Esophagus muscularis mucosa (tissue), 4 donors: ENCODE measurements around the gene GATA1.

Source experiments
- EP300 ChIP-seq: sonication (generic); formaldehyde crosslinking; IDR thresholded peaks from one replicate; pipeline ENCODE4 v1.6.1; 2017; ENCODE audit warnings: antibody characterized with exemption
- POLR2A ChIP-seq: fragments of 450-650 bp; IDR thresholded peaks from one replicate; pipeline ENCODE4 v1.6.1; 2017; ENCODE audit warnings: antibody characterized with exemption, moderate library complexity, mild to moderate bottlenecking, low read depth
- POLR2AphosphoS5 ChIP-seq, 2 donors: sonication (generic); formaldehyde crosslinking; IDR thresholded peaks; one replicate each; pipeline ENCODE4 v1.6.1; 2017; ENCODE audit warnings: antibody characterized with exemption in 2 of 2
- TF ChIP-seq, protein P1 (sequence below), 3 experiments: fragments of 200-600 bp in 2 of 3; fragments of 450-650 bp in 1 of 3; sonication (generic) in 2 of 3; IDR thresholded peaks; one replicate each; pipeline ENCODE4 v1.5.1; 2017 to 2019; ENCODE audit warnings: antibody characterized with exemption in 3 of 3, mild to moderate bottlenecking in 2 of 3, moderate library complexity in 1 of 3

DNA sequence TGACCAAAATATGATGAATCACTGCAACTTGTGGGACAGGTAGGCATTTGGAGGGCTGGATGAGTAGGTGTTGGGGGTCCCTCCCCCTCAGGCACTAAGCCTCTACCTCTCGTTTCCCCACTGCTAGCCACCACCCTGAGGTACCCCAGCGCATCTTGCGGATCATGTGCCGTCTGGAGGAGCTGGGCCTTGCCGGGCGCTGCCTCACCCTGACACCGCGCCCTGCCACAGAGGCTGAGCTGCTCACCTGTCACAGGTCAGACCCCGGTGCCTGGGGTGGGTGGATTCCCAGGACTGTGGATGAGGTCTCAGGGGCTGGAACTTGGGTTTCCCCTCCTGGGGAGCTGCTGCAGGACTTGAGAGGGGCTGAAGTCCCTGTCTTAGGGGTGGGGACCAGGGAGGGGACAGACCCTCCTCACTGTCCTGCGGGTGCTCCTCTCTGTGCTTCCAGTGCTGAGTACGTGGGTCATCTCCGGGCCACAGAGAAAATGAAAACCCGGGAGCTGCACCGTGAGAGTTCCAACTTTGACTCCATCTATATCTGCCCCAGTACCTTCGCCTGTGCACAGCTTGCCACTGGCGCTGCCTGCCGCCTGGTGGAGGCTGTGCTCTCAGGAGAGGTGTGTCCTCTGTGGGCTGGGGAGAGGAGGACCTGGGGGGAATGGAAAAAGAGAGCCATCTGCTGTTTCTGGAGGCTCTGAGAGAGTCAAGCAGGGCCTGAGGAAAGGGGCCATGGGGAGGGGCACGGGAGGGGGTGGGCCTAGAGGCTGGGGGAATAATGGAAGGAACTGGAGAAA is 29.8 kb downstream of the GATA1 start:
- TF ChIP-seq, protein P1, sequence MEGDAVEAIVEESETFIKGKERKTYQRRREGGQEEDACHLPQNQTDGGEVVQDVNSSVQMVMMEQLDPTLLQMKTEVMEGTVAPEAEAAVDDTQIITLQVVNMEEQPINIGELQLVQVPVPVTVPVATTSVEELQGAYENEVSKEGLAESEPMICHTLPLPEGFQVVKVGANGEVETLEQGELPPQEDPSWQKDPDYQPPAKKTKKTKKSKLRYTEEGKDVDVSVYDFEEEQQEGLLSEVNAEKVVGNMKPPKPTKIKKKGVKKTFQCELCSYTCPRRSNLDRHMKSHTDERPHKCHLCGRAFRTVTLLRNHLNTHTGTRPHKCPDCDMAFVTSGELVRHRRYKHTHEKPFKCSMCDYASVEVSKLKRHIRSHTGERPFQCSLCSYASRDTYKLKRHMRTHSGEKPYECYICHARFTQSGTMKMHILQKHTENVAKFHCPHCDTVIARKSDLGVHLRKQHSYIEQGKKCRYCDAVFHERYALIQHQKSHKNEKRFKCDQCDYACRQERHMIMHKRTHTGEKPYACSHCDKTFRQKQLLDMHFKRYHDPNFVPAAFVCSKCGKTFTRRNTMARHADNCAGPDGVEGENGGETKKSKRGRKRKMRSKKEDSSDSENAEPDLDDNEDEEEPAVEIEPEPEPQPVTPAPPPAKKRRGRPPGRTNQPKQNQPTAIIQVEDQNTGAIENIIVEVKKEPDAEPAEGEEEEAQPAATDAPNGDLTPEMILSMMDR (IDR thresholded peaks at IDR 0.05): no peak
- no peak for TF ChIP-seq POLR2A
- TF ChIP-seq POLR2AphosphoS5 (IDR thresholded peaks at IDR 0.05): no peak
- TF ChIP-seq EP300: no peak
